Right cardiac atrium (tissue), 5 donors: ENCODE results near the gene SCN5A. TPM values are rescaled to one million over a fixed set of nuclear protein-coding genes. Genes with fewer than 3 reads are reported as not detected.
A peak's percentile ranks its signal among the peaks of the same experiment; 100 is the strongest.
"Not testable (repeated sequence)": the region's sequence is repeated elsewhere in the genome, so short reads cannot be mapped to it uniquely, and the experiment has no call there.

Experiments
- ATAC-seq, 2 donors: fragments of 200-7000 bp; cut with Tn5 transposase; one replicate each; pipeline versions ENCODE4 v1.8.0 to v1.9.1; 2020; ENCODE audit warnings: moderate library complexity in 2 of 2, mild to moderate bottlenecking in 1 of 2
- DNase-seq, 3 donors: peaks; one replicate each; pipeline ENCODE4 v3.0.0-alpha.2; 2020
- H3K27ac ChIP-seq: one replicate; pipeline ENCODE4 v1.5.1; 2013; ENCODE audit warnings: mild to moderate bottlenecking, low read length, control low read depth, moderate library complexity
- H3K27me3 ChIP-seq: one replicate; pipeline ENCODE4 v1.6.1; 2013; ENCODE audit not compliant: control insufficient read depth, insufficient read depth
- H3K4me1 ChIP-seq: one replicate; pipeline ENCODE4 v1.6.1; 2013; ENCODE audit warnings: low read length; ENCODE audit not compliant: control insufficient read depth, insufficient read depth
- H3K4me3 ChIP-seq: one replicate; pipeline ENCODE4 v1.5.1; 2013; ENCODE audit warnings: low read length, control low read depth
- H3K9me3 ChIP-seq: one replicate; pipeline ENCODE4 v1.6.1; 2013; ENCODE audit warnings: low read length; ENCODE audit not compliant: control insufficient read depth
- WGBS: extraction: QIAGEN DNeasy Blood & Tissue Kit; methylation state at CpG from one replicate; pipeline ENCODE4 v1.1.7; 2013; 5-methylcytosine and 5-hydroxymethylcytosine counted together
- intact Hi-C, 4 donors: fragments of 100-400 bp; cut with DNase I; formaldehyde crosslinking; loops; one replicate each; pipeline versions ENCODE4 v1.11.0 to v1.14.0; 2022 to 2023
- polyA plus RNA-seq: library from polyadenylated mRNA; stranded (reverse); fragments of 200-250 nt; gene quantifications from one replicate; pipeline ENCODE4 v1.2.3, GENCODE V29; 2013
- total RNA-seq, 4 donors: library from RNA; stranded (reverse); fragmentation: NEBNext Ultra II Directional; extraction: Animal tissue kit (Norgen Biotek cat#: 25700); gene quantifications; one replicate each; pipeline ENCODE4 v1.2.1, GENCODE V29; 2021
- donor health status: healthy with polysubstance abuse.
- donor health status: DM: no; HTN: yes; CAD: no.
- donor health status: DM: no; HTN: no; CAD: no.
- donor health status: DM: no; HTN: yes; CAD: no; lungs with severe emphysema.
- donor health status: DM: yes; HTN: yes; CAD: no.

The SCN5A gene
- total and polyA plus RNA-seq, 5 donors = 69.0 to 202 (median 134) TPM

- peaks cover 14% of the 10 kb centered on the region for H3K4me1 ChIP-seq
- H3K27ac ChIP-seq = no peak overlapping the region
- DNase-seq (no peak), ATAC-seq (no peak)
- no peaks in the 10 kb centered on the region for H3K27me3 ChIP-seq
- H3K9me3 ChIP-seq = no peaks in the 10 kb centered on the region
- intact Hi-C loops = no loop called here
- WGBS = 72% methylated on average over 8 of the region's 8 CpGs
- no peak overlapping the region for H3K4me3 ChIP-seq
These were observed 72.0 kb downstream of the SCN5A start for GRCh38 chr3:38577371-38578080.

- intact Hi-C loops = no loop called here
- no peaks in the 10 kb centered on the region for H3K9me3 ChIP-seq
- no peak for DNase-seq
- H3K4me3 ChIP-seq = no peak overlapping the region
- peak overlapping the region; percentile 8 for H3K27ac ChIP-seq
- 65% methylated on average over 16 of the region's 16 CpGs for WGBS
- no peak for ATAC-seq
- H3K27me3 ChIP-seq = no peaks in the 10 kb centered on the region
- H3K4me1 ChIP-seq = peaks cover 10% of the 10 kb centered on the region
These were observed 72.7 kb downstream of the SCN5A start for GRCh38 chr3:38576526-38577370.

GRCh38 chr3:38576131-38576525 lies 73.4 kb downstream of the SCN5A start:
- Histone ChIP-seq H3K4me3 (no peak overlapping the region), H3K4me1 (peaks cover 9% of the 10 kb centered on the region), H3K9me3 (no peaks in the 10 kb centered on the region), H3K27me3 (no peaks in the 10 kb centered on the region), H3K27ac (no peak overlapping the region)
- 91% methylated on average over 5 of the region's 5 CpGs for WGBS
- ATAC-seq = no peak
- intact Hi-C loops = no loop called here
- DNase-seq = no peak

- DNase-seq (peak in 1 of 3 donors; percentile 32), ATAC-seq (no peak)
- H3K4me3 ChIP-seq = no peak overlapping the region
- intact Hi-C loops = no loop called here
- H3K27ac ChIP-seq = no peak overlapping the region
- H3K27me3 ChIP-seq = no peaks in the 10 kb centered on the region
- 87% methylated on average over 18 of the region's 18 CpGs for WGBS
- H3K9me3 ChIP-seq = no peaks in the 10 kb centered on the region
- H3K4me1 ChIP-seq = peaks cover 4% of the 10 kb centered on the region
These were observed 74.1 kb downstream of the SCN5A start for GRCh38 chr3:38575279-38575843.

- no peak for DNase-seq
- H3K4me3 ChIP-seq = no peak overlapping the region
- intact Hi-C loops = no loop called here
- ATAC-seq = no peak
- WGBS = 40% methylated on average over 6 of the region's 6 CpGs
- H3K9me3 ChIP-seq = no peaks in the 10 kb centered on the region
- H3K27ac ChIP-seq = no peak overlapping the region
- peaks cover 4% of the 10 kb centered on the region for H3K4me1 ChIP-seq
- H3K27me3 ChIP-seq = no peaks in the 10 kb centered on the region
These were observed 74.8 kb downstream of the SCN5A start for GRCh38 chr3:38574411-38575278.

GRCh38 chr3:38573556-38573955 lies 75.9 kb downstream of the SCN5A start:
- Histone ChIP-seq H3K4me1 (peaks cover 4% of the 10 kb centered on the region), H3K9me3 (no peaks in the 10 kb centered on the region), H3K4me3 (no peak overlapping the region), H3K27me3 (no peaks in the 10 kb centered on the region), H3K27ac (no peak overlapping the region)
- intact Hi-C loops = no loop called here
- 42% methylated on average over 3 of the region's 3 CpGs for WGBS
- no peak for DNase-seq
- no peak for ATAC-seq

GRCh38 chr3:38573111-38573510 lies 76.4 kb downstream of the SCN5A start:
- H3K4me1 ChIP-seq = peaks cover 4% of the 10 kb centered on the region
- no peak overlapping the region for H3K27ac ChIP-seq
- DNase-seq (no peak), ATAC-seq (no peak)
- WGBS = 81% methylated on average over 3 of the region's 3 CpGs
- intact Hi-C loops = no loop called here
- H3K4me3 ChIP-seq = no peak overlapping the region
- no peaks in the 10 kb centered on the region for H3K9me3 ChIP-seq
- no peaks in the 10 kb centered on the region for H3K27me3 ChIP-seq

GRCh38 chr3:38567498-38567897 lies 82.0 kb downstream of the SCN5A start:
- Histone ChIP-seq H3K27ac (no peak overlapping the region), H3K9me3 (no peaks in the 10 kb centered on the region), H3K4me1 (no peaks in the 10 kb centered on the region), H3K27me3 (no peaks in the 10 kb centered on the region), H3K4me3 (no peak overlapping the region)
- DNase-seq = no peak
- intact Hi-C loops = no loop called here
- 85% methylated on average over 4 of the region's 4 CpGs for WGBS
- ATAC-seq = no peak

GRCh38 chr3:38566794-38567193 lies 82.7 kb downstream of the SCN5A start:
- H3K27me3 ChIP-seq, H3K27ac ChIP-seq, DNase-seq, H3K4me3 ChIP-seq, H3K9me3 ChIP-seq, intact Hi-C loops, H3K4me1 ChIP-seq, ATAC-seq: not testable (repeated sequence)
- 65% methylated on average over 7 of the region's 7 CpGs for WGBS

GRCh38 chr3:38566215-38566528 lies 83.3 kb downstream of the SCN5A start:
- ATAC-seq = no peak
- Histone ChIP-seq H3K9me3 (no peaks in the 10 kb centered on the region), H3K27ac (no peak overlapping the region), H3K27me3 (no peaks in the 10 kb centered on the region), H3K4me1 (no peaks in the 10 kb centered on the region), H3K4me3 (no peak overlapping the region)
- intact Hi-C loops = no loop called here
- 89% methylated on average over 13 of the region's 13 CpGs for WGBS
- no peak for DNase-seq
